ENCODE data around the gene PTH1R. TPM values are rescaled to one million over a fixed set of nuclear protein-coding genes. Genes with fewer than 3 reads are reported as not detected.

PTH1R gene
- total and polyA plus RNA-seq, 12 donors: 1.5 to 89.8 (median 4.2) TPM

DNA sequence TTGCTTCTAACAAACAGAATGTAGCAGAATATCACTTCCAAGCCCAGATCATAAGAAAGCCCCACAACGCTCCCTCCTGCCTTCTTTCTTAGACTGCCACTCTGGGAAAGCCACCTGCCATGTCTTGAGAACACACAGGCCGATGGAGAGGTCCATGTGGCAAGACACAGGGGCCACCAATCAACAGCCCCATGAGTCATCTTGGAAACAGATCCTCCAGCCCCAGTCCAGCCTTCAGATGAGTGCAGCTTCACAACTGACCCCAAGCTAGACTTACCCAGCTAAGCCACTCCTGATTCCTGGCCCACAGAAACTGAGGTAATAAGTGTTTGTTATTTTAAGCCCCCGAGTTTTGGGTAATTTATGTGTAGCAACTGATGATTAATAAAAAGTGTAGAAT, 39.7 kb downstream of the PTH1R start:
- intact Hi-C loops (cut with DNase I): no loop called here
- Histone ChIP-seq H3K4me1 (peaks cover 0 to 13% (median 8%) of the 10 kb centered on the region in 9 donors), H3K4me3 (no peak overlapping the region), H3K9me3 (peaks cover 0 to 13% (median 0%) of the 10 kb centered on the region in 11 donors), H3K27ac (no peak overlapping the region), H3K27me3 (no peaks in the 10 kb centered on the region), H3K36me3 (peaks cover 0 to 64% (median 40%) of the 10 kb centered on the region in 9 donors)
- ATAC-seq (no peak), DNase-seq (no peak)
- TF ChIP-seq, protein P1, sequence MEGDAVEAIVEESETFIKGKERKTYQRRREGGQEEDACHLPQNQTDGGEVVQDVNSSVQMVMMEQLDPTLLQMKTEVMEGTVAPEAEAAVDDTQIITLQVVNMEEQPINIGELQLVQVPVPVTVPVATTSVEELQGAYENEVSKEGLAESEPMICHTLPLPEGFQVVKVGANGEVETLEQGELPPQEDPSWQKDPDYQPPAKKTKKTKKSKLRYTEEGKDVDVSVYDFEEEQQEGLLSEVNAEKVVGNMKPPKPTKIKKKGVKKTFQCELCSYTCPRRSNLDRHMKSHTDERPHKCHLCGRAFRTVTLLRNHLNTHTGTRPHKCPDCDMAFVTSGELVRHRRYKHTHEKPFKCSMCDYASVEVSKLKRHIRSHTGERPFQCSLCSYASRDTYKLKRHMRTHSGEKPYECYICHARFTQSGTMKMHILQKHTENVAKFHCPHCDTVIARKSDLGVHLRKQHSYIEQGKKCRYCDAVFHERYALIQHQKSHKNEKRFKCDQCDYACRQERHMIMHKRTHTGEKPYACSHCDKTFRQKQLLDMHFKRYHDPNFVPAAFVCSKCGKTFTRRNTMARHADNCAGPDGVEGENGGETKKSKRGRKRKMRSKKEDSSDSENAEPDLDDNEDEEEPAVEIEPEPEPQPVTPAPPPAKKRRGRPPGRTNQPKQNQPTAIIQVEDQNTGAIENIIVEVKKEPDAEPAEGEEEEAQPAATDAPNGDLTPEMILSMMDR (IDR thresholded peaks at IDR 0.05): no peak
- 98 to 99% methylated on average over 3 of the region's 3 CpGs for whole genome bisulfite sequencing, 2 donors

DNA sequence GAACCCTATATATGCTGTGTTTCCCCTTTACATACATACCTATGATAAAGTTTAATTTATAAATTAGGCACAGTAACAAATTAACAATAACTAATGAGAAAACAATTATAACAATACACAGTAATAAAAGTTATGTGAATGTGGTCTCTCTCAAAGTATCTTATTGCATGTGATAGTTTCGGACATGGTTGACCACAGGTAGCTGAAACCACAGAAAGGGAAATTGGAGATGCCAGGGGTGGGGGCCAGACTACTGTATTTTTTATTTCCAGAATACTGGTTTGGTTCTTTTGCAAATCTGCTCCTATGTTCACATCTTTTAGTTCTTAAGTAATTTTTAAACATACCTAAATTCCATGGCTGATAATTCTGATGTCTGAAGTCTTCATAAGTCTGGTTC, 40.7 kb downstream of the PTH1R start:
- H3K27me3 ChIP-seq: no peaks in the 10 kb centered on the region
- H3K36me3 ChIP-seq: peaks cover 0 to 73% (median 41%) of the 10 kb centered on the region in 9 donors
- H3K4me1 ChIP-seq: peaks cover 0 to 14% (median 8%) of the 10 kb centered on the region in 9 donors
- no peak overlapping the region for H3K27ac ChIP-seq
- H3K4me3 ChIP-seq: no peak overlapping the region
- intact Hi-C loops (cut with DNase I): no loop called here
- TF ChIP-seq, protein P1 (IDR thresholded peaks at IDR 0.05): no peak
- ATAC-seq: no peak
- WGBS, 2 donors: 95 to 100% methylated on average over 1 of the region's 1 CpG
- H3K9me3 ChIP-seq: peaks cover 0 to 13% (median 0%) of the 10 kb centered on the region in 11 donors
- DNase-seq: no peak

DNA sequence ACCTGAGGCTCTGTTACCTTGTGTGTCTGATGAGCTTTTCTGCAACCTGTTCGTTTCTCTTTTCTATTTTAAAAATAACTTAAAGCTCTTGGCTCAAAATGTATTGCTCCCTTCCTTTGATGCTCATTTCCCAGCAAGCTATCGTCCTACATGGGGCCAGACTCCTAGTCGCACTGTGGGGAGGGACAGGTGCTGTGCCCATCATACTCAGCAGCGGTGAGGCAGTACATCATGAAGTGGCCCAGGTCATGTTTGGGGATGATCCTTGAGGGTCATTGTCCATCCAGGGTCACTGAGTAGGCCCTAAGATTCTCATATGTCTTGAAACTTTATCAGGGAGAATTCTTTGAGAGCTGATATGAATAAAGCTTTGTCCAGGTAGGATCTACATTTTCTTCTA, 41.1 kb downstream of the PTH1R start:
- Histone ChIP-seq H3K27ac (no peak overlapping the region), H3K36me3 (peaks cover 0 to 78% (median 43%) of the 10 kb centered on the region in 9 donors), H3K4me1 (peaks cover 0 to 14% (median 6%) of the 10 kb centered on the region in 9 donors), H3K27me3 (no peaks in the 10 kb centered on the region), H3K4me3 (no peak overlapping the region), H3K9me3 (peaks cover 0 to 13% (median 0%) of the 10 kb centered on the region in 11 donors)
- ATAC-seq: no peak
- TF ChIP-seq, protein P1 (IDR thresholded peaks at IDR 0.05): no peak
- no peak for DNase-seq
- intact Hi-C loops (cut with DNase I): no loop called here
- WGBS, 2 donors: 91 to 96% methylated on average over 4 of the region's 4 CpGs

DNA sequence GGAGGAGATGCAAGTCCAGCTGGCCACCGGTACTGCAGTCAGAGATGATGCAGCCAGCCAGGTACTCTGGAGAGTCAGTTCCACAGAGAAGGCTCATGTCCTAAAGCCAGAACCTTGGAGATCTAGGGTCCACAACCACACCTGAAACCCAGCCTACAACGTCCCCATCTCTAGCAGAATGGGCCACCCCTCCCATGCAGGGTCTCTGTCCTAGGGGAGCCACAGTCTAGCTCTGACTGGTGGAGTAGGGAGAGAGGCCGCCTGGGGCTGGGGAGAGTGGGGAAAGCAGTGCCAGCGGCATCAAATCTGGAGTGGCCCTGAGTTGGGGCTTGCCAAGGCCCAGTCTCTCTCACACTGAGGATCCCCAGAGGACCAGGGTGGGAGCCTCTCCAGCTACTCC, 43.5 kb downstream of the PTH1R start:
- H3K27me3 ChIP-seq: no peaks in the 10 kb centered on the region
- no peak for DNase-seq
- intact Hi-C loops (cut with DNase I): loop anchor here in 5 of 10 donors (5.0 to 10.0 kb wide), 4 partner anchors 74 to 404 kb away; no protein-coding TSS in a partner anchor

More for the DNA sequence above, 43.5 kb downstream of the PTH1R start:
- H3K4me1 ChIP-seq: peaks cover 10 to 32% (median 25%) of the 10 kb centered on the region in 9 donors
- no peak overlapping the region for H3K4me3 ChIP-seq
- H3K9me3 ChIP-seq: peaks cover 0 to 13% (median 0%) of the 10 kb centered on the region in 11 donors
- peaks cover 0 to 99% (median 62%) of the 10 kb centered on the region in 9 donors for H3K36me3 ChIP-seq
- WGBS, 2 donors: 89 to 91% methylated on average over 4 of the region's 4 CpGs
- no peak for ATAC-seq
- TF ChIP-seq, protein P1 (IDR thresholded peaks at IDR 0.05): no peak
- H3K27ac ChIP-seq: no peak overlapping the region
